Stimulated activated CD4-positive, alpha-beta T cell treated with anti-CD3 and anti-CD28 coated beads, Interleukin-1b, Interleukin-23, amount 100 ng/mL, for 48 hours (primary cell): ENCODE results near the gene SH3BGRL2.
"Not testable (repeated sequence)": the region's sequence is repeated elsewhere in the genome, so short reads cannot be mapped to it uniquely, and the experiment has no call there.

Experiments used
- DNase-seq: peaks from one replicate; pipeline ENCODE4 v3.0.0-alpha.2; 2020

SH3BGRL2 gene

GRCh38 chr6:79650950-79651349, 19.8 kb downstream of the SH3BGRL2 start:
- no peak for DNase-seq

- DNase-seq = no peak
Measured at GRCh38 chr6:79656134-79656533, 25.0 kb downstream of the SH3BGRL2 start.

- DNase-seq = no peak
Measured at GRCh38 chr6:79657238-79657637, 26.1 kb downstream of the SH3BGRL2 start.

GRCh38 chr6:79663655-79664054, 32.5 kb downstream of the SH3BGRL2 start:
- DNase-seq = not testable (repeated sequence)

- DNase-seq = no peak
Measured at GRCh38 chr6:79665725-79666551, 34.8 kb downstream of the SH3BGRL2 start.

- DNase-seq = no peak
Measured at GRCh38 chr6:79666634-79667033, 35.5 kb downstream of the SH3BGRL2 start.

- no peak for DNase-seq
Measured at GRCh38 chr6:79668381-79668780, 37.3 kb downstream of the SH3BGRL2 start.

GRCh38 chr6:79669766-79670165, 38.6 kb downstream of the SH3BGRL2 start:
- DNase-seq = no peak

- no peak for DNase-seq
Measured at GRCh38 chr6:79670789-79671188, 39.7 kb downstream of the SH3BGRL2 start.

- peak; percentile 51 for DNase-seq
Measured at GRCh38 chr6:79671600-79672266, 40.6 kb downstream of the SH3BGRL2 start.

GRCh38 chr6:79672631-79673111, 41.5 kb downstream of the SH3BGRL2 start:
- DNase-seq = no peak

- DNase-seq = no peak
Measured at GRCh38 chr6:79673947-79674346, 42.8 kb downstream of the SH3BGRL2 start.

GRCh38 chr6:79676785-79677736, 45.9 kb downstream of the SH3BGRL2 start:
- no peak for DNase-seq

GRCh38 chr6:79682682-79683081, 51.6 kb downstream of the SH3BGRL2 start:
- not testable (repeated sequence) for DNase-seq

GRCh38 chr6:79684876-79685275, 53.7 kb downstream of the SH3BGRL2 start:
- DNase-seq = no peak

- no peak for DNase-seq
Measured at GRCh38 chr6:79686707-79687309, 55.7 kb downstream of the SH3BGRL2 start.

- DNase-seq = no peak
Measured at GRCh38 chr6:79687759-79688158, 56.6 kb downstream of the SH3BGRL2 start.

- no peak for DNase-seq
Measured at GRCh38 chr6:79694156-79694555, 63.0 kb downstream of the SH3BGRL2 start.

GRCh38 chr6:79694623-79695343, 63.7 kb downstream of the SH3BGRL2 start:
- no peak for DNase-seq

- DNase-seq = no peak
Measured at GRCh38 chr6:79697430-79697829, 66.3 kb downstream of the SH3BGRL2 start.

GRCh38 chr6:79699606-79700005, 68.5 kb downstream of the SH3BGRL2 start:
- DNase-seq = no peak

- DNase-seq = peak; percentile 12
Measured at GRCh38 chr6:79702691-79703090, 71.6 kb downstream of the SH3BGRL2 start.
